Ovary (tissue), 3 donors: ENCODE data around the gene DNASE1L2.

Source experiments
- CTCF ChIP-seq, 3 donors: fragments of 450-650 bp in 2 of 3; fragments of 200-600 bp in 1 of 3; IDR thresholded peaks; one replicate each; pipeline versions ENCODE4 v1.5.1 to v1.8.0; 2016 to 2022; ENCODE audit warnings: antibody characterized with exemption in 3 of 3, mild to moderate bottlenecking in 1 of 3
- POLR2A ChIP-seq: fragments of 450-650 bp; IDR thresholded peaks from one replicate; pipeline ENCODE4 v1.6.1; 2017; ENCODE audit warnings: antibody characterized with exemption, mild to moderate bottlenecking, moderate library complexity
- donor health status: DM: no; HTN: no; CAD: no.

- TF ChIP-seq CTCF (IDR thresholded peaks at IDR 0.05) (no peak), POLR2A (no peak)
Measured at GRCh38 chr16:2273484-2273883, 37.2 kb downstream of the DNASE1L2 start.
